HG03565 (cell line): Measurements from ENCODE around the gene COL18A1.

Source experiments
- ATAC-seq: cut with Tn5 transposase; IDR thresholded peaks from one replicate; pipeline ENCODE4 v1.9.1; 2021; ENCODE audit warnings: mild to moderate bottlenecking, moderate library complexity; ENCODE audit not compliant: unreplicated experiment

Gene COL18A1

DNA sequence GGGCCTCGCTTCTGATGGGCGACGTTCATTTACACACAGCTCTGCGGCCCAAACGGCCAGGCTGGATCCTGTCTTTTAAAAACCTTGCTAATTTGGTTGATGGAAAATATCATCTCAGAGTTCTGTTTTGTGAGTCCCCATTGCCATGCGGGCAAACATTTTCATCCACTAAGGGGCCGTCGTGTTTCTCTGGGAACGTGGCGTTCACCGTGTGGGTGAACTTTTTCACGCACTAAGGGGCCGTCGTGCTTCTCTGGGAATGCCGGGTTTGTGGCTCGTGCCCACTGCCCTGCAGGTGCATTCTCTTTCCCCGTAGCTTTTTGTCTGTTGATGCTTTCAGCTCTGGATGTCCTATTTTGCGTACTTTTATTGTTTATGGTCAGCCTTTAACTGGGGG is 6.8 kb downstream of the COL18A1 start:
- ATAC-seq = no peak

DNA sequence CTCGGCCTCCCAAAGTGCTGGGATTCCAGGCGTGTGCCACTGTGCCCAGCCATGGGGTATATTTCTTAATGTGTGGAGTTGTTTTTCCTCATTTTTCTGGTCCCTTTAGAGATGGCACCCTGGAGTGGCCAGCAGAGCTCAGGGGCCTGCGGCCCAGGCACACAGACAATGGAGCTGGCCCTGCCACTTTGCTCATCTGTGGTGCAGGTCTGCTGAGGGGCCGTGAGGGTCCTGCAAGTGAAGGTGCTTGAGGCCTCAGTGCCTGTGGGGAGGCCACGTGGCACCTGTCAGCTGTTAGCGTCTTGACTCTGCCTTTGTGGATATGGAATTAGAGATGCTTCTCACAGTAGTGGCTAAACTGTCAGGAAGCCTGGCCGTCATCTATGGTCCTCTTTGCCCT is 7.5 kb downstream of the COL18A1 start:
- ATAC-seq = no peak

DNA sequence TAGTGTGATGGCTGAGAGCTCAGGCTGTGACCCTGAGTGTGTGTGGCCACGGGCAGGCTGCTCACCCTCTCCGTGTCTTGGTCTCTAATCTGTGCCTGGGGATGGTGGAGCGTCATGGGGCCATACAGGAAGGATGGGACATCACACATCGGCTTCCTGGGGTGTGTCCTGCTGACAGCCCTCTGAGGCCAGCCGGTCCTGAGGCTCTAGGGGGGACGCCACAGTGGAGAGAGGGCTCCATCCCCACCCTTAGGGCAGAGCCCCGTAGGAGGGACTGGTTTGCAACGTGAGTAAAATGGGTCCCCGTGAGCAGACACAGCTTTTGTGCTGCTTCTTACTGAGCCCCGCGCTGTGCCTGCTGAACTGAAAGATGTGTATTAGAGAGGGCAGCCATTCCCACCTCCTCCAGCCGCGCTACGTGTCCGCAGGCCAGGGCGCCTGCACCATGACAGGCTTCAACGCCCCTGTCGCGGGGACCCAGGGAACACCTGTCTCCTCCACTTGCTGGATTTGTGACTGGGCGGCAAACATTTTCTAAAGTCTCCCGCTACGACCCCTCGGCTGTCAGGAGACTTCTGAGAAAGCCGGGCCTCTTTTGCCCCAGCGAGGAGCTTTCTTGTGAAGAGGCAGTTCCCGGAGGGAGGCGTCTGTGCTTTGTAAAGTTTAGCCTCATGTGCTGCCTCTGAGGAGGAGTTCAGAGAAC is 8.1 kb downstream of the COL18A1 start:
- no peak for ATAC-seq

DNA sequence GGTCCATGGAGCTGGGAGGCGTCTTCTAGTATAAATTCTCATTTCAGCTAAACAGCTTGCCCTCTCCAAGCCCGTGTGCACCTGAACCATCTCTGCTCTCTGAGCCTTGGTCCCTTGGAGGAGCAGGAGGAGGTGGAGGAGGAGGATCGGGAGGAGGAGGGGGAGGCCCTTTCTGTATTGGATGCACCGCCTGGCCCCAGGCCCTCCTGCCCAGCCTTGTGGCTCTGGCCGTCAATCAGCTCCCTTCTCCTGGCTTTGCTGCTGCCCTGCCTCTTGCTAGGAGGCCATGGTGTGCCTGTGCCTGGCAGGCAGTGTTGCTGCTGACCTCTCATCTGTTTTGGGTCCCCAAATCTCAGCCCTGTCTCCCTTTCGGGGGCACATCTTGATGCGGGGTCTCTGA is 9.0 kb downstream of the COL18A1 start:
- no peak for ATAC-seq

DNA sequence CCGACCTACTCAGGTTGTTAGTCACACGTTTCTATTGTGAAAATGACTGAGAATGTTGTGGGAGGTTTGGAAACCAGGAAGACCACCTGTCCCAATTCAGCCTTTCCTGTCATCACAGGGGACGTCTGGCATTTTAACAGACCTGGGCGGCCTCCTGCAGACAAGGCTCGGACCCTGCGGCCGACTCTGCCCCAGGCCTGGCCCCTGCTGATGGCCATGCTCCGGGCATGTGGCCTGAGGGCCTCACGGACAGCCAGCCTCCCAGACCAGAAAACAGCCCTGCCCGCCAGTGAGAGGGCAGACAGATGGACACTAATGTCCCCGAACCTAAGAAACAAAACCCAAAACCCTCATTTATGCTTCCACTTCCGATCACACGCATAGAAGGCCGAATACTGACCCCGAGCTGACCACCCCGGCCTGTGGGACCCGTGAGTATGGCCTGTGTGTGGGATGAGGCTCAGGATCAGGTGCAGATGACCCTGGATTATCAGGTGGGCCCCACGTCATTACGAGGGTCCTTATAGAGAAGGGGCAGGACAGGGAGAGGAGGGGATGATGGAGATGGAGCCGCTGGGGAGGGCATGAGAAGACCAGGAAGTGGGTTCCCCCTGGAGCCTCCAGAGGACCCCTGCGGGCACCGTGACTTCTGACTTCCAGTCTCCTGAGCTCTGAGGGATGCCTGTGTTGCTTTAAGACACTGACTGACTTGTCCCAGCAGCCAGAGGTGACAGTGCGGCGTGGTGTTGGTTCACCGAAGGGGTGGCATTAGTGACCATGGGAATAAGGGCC is 9.6 kb downstream of the COL18A1 start:
- ATAC-seq = no peak

DNA sequence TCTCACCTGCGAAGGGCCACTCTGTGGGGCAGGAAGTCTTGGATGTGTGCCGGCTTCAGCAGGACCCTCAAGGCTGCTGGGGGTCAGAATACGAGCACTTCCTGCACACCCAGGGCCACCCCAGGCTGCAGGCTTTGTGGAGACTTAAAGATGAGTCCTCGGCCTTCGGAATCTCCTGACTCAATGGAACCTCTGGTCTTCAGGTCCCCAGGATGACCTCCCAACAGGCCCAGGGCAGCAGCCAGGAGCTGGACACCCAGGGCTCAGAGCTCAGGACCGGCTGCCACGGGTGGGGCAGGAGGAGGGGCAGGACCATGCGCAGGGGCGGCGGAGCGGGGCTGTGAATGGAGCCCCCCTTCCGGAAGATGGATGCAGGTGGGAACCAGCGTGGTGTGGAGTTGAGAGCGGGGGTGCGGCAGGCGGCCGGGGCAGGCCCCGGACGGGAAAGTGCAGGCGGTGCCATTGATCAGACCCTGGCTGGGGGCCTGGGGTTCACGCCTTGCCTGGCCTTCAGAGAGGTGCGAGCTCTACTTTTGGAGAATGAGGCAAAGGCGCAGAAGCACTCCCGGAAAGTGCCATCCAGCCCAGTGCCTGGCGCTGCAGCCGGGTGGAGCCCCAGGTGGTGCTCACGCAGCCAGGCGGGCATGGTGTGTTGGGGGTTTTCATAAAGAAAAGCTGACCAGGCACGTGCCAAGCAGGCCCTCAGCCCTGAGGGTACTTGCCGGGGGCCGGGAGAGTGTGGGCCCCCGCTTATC is 10.4 kb downstream of the COL18A1 start:
- no peak for ATAC-seq

DNA sequence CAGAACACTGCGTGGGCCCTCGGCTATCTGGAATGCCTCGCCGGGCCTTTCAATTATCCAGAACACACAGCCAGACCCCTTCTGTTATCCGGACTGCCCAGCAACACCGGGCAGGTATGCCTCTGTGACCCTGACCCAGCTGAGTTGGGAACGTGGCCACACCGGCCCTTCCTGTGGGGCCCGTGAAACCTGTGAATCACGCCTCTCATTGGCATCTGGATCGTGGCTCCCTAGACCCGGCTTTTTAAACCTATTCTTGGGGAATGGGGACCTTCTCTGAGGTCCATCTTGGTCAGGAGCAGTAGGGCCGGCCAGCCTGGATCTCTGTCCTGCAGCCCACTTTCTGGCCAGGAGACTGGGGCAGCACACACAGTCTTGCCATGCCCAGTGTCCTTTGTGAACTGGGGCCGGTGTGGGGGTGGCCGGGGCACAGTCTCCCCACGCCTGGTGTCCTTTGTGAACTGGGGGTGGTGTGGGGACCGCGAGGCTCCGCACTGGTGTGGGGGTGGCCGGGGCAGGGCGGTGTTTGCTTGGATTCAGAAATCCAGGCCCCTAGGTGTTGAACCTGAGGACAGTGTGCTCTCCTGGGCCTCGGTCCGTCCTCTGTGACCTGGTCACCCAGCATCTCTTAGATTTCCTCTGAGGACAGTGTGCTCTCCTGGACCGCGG is 11.1 kb downstream of the COL18A1 start:
- ATAC-seq = no peak

DNA sequence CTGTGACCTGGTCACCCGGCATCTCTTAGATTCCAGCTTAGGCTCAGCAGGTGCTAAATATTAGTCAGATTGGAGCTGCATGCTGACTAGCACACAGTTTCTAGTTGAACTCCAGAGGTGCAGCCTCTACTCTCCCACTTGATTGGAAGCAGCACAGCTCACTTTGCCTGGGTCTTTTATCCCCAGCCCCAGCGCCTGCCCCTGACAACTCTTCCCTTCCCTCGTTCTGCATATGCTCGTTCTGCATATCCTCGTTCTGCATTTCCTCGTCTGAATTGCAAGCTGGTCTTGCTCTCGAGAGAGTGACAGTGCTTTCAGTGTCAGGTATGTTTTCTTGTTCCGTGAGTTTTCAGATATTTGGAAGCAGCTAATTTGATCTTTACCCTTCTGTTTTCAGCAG is 11.7 kb downstream of the COL18A1 start:
- no peak for ATAC-seq

DNA sequence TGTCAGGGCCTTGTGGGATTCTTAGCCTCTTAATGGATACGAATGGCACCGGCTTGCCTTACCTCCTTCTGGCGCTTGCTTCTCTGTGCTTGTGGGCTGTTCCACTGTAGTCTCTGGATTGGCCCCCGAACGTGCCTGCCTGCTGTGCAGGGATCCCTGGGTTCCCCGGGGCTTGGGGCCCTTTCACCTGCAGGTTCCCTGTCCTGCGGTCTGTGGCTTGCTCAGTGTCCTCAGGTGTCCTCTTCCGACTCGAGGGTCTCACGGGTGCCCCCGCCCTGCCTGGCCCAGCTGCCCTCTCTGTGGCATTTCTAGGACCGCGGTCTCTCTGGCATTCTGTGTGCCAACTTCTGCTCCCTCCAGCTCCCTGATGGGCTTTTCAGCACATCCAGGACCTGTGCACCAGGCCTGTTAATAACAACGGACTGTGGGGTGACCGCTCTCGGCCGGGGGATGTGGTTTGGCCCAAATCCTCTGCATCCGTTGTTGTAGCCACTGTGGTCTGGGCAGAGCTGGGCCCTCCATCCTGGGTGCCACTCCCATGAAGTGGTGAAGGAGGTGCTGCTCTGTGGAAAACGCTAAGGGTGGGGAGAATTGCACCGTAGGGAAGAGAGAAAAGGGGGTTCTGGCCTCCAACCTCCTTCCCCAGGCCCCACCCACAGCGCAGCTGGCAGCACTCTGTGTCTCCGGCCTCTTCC is 12.4 kb downstream of the COL18A1 start:
- no peak for ATAC-seq

DNA sequence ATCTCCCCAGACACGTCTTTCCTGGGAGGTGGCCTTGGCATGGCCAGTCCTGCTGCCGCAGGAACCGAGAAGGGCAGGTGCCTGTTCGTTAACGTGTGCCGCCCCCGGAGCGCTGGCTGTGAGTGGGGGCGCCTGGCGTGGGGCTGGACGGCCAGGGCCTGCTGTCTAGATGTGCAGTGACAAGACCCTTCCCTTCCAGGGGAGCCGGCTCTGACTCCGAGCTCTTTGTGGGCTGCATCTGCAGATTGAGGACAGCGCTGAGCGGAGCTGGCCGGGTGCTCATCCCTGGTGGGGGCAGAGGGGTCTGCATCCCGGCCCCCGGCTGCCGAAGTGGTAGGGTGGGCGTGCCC is 13.0 kb downstream of the COL18A1 start:
- no peak for ATAC-seq

DNA sequence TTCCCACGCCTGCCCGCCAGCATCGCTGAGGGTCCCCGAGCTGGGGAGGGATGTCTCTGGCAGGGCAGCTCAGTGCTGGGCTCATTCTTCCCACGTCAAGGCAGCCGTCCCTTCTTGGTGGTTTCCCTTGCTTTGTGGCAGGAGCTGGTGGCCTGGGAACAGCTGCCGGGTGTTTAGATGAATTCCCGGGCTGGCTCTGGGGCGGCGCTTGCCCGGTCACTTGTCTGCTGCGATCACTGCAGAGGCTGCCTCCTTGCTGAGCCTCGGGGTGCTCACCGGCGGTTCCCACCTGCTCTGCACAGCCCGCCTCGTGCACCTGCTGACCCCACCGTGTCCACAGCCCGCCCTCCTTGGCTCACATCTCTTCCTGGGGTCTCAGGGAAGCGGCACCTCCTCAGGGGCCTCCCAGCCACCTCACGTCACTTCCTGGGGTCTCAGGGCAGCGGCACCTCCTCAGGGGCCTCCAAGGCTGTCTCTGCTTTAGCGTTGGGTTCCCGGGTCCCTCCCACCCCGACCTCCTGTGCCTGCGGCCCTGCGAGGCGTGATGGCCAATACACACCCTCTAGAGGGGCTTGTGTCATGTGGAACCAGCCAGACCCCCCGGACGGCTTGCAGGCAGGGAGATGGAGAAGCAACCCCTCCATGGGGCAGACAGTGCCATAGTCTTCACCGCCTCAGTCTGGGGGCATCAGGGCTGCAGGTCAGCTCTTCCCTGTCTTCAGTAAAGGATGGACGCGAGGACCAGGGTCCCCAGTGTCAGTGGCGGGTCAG is 13.5 kb downstream of the COL18A1 start:
- ATAC-seq = no peak

DNA sequence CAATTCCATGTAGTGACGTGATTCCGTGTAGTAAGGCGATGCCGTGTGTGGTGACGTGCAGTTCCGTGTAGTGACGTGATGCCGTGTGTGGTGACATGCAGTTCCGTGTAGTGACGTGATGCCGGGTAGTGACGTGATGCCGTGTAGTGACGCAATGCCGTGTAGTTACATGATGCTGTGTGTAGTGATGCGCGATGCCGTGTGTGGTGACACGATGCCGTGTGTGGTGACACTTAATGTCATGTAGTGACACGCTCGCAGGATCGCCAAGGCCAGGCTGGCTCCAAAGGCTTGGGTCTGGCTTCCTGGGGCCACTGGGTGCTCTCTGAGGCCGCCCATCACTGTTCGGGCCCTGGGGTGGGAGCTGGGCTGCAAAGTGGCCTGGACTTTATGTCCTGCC is 14.2 kb downstream of the COL18A1 start:
- no peak for ATAC-seq

DNA sequence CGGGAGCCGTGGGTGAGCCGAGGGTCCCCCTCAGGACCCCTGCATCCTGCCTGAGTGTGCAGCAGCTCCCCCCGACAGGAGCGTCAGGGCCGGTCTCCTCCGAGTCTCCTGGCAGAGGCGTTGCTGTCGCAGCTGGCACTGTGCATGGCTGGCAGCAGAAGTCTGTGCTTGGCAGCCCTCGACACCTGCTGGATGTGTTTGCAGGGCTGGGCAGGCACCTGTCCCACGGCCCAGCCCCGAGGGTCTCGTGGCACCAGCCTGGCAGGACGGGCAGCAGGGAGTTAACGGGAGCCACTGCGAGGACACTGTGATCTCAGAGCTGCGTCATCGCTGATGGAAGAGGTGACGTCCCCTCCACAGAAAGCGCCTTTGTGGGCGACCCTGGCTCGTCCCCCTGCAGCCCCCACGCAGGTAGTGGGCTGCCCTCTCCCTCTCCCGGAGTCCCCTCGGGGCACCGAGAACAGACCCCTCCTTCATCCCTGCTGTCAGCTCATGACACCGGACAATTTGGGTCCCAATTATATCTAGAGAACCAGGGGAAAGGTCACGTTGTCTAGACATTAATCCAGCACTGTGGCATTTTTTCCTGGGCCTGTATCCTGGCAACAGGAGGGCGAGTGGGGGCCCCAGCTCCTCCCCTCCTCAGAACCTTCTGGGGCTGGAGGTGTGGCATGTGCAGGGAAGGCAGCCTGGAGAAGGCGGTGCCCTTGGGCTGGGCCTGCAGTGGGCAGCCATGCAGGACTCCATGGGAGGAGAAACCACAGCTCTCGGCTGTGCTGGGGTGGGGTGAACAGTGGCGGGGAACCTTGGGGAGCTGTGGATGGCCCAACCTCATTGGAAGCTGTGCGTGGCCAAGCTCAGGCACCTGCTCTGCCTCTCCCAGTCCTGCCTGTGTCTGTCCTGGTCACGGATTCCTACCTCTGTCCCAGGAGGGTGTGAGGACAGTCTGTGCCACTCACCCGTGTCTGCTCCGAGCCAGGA is 15.4 kb downstream of the COL18A1 start:
- ATAC-seq = no peak

DNA sequence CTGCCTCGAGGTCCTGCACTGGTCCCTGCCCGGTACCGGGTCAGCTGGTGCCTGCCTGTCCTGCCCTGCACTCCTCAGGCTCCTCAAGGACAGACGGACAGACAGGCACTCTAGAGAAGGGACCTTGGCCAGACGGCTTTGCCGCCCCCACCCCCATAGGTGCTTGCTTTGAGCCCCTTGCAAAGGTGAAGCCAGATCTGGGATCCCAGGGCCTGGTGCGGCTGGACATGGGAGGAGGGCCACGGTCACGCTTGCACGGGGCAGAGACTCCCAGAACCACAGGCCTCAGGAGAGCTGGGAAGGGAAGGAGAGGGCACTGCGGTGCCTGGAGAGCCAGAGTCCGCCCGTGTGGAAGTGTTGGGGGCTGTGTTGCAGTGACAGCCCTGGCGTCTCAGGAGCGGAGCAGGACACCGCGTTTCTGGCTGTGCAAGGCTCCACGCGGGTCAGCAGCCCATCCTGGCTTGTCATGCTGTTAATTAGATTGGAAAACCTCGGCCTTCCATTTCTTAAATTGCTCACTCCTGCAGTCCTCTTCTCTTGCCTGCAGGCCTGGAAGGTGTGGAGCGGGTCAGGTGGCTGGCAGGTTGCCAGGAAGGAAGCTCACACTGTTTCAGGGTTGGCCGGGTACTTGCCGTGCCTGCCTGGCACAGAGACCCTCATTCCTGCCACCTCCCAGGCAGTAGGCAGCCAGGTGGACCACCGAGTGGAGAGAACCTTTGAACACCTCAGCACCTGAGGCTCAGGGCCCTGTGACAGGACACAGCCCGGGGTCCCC is 16.3 kb downstream of the COL18A1 start:
- no peak for ATAC-seq

DNA sequence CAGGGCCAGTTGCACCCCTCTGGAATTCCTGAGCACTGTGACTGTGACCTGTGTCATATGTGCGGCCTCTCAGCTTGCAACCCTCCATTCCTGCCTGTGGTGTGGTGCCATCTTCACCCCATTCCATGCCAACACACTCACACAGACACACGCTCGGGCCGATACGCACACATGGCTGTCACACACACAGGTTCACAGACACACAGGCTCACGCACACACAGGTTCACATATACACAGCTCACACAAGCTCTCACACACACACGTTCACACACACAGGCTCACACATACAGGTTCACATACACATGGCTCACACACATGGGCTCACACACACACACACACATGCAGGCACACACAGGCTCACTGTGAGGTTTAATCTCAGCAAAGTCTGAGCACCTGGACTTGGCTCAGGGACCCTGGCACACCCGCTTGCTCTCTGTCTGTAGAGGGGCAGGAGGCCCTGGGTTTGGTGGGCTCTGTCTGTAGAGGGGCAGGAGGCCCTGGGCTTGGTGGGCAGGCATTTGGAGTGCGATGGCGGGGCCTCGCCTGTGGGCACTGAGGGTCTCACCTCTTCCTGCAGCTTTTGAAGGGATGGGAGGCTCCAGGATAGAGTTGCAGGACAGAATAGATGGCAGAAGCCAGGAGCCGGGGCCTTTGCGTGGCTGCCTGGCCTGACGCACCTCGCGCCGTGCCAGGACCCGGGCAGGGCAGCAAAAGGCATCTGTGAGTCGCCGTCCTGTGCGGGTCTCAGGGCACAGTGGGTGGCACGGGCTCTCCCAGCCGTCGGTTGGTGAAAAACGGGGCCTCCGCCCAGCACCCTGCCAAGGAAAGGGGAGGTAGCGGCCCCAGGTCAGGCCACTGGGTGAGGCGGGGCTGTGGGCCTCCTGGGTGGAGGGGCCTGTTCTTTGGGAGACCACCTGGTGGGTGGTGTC is 17.1 kb downstream of the COL18A1 start:
- no peak for ATAC-seq

DNA sequence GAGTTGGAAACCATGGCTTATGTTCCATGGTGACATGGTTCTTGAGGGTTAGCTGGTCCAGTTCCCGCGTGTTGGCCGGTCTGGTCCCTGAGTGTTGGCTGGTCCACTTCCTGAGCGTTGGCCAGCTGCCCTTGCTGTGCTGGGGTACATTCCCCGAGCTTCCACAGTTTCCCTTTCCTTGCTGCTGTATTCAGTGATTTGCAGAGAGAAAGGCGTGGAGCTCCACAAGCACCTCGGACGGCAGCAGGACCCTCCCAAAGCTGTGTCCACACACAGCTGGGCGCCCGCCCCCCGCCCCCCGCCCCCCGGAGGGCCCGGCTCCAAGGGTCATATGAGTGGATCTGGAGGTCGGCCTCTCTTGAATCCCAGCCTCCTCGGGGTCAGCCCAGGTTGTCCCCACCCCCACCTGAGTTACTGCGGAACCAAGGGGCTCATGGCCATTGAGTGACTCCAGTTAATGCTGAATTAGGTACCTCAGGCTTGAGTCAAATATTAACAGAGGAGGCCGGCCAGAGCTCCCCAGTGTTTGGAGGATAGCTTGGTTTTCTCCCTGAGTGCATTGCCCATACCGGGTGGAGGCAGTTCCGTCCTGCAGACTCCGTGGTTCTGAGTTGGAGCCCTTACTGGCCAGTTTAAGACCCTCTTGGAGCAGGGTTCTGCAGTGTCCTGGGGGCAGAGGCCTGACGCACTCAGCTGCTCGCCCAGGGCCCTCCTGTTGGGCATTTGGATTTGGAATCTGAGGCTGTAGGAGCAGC is 18.4 kb downstream of the COL18A1 start:
- ATAC-seq = no peak
